ENCODE measurements around the gene REEP6. TPM values are rescaled to one million over a fixed set of nuclear protein-coding genes. Genes with fewer than 3 reads are reported as not detected.

The REEP6 gene
- polyA plus RNA-seq, 1 experiment = 0.84 TPM

- Histone ChIP-seq H3K27me3 (ENCODE audit: control insufficient read depth, insufficient read depth, low read length) (peaks cover 45% of the 10 kb centered on the region), H3K27ac (ENCODE audit: low read depth, low read length) (no peak overlapping the region), H3K4me3 (ENCODE audit: low read depth, low read length) (no peak overlapping the region), H3K9me3 (ENCODE audit: control insufficient read depth, insufficient read depth, low read length) (no peaks in the 10 kb centered on the region; the same call in 1 of the 2 replicates)
- ChIA-PET POLR2A (interaction anchor here (0.6 kb wide), 1 partner anchor 28 kb away, joined by 3 read pairs; no protein-coding TSS in a partner anchor), CTCF (interaction anchor here (0.6 to 1.1 kb wide), 3 partner anchors 194 to 354 kb away, joined by 3 to 7 read pairs (median 4); no protein-coding TSS in a partner anchor)
- no peak for TF ChIP-seq CTCF (IDR thresholded peaks at IDR 0.05; ENCODE audit: low read depth, low read length)
- DNase-seq (ENCODE audit: low read depth, low spot score) = no peak
These were observed 18.5 kb upstream of the REEP6 start for GRCh38 chr19:1472231-1473084.

GRCh38 chr19:1473085-1473851 is 17.7 kb upstream of the REEP6 start:
- peaks cover 39% of the 10 kb centered on the region for H3K27me3 ChIP-seq (ENCODE audit: control insufficient read depth, insufficient read depth, low read length)
- no peaks in the 10 kb centered on the region; the same call in 1 of the 2 replicates for H3K9me3 ChIP-seq (ENCODE audit: control insufficient read depth, insufficient read depth, low read length)
- no peak for TF ChIP-seq CTCF (IDR thresholded peaks at IDR 0.05; ENCODE audit: low read depth, low read length)
- no peak overlapping the region for H3K4me3 ChIP-seq (ENCODE audit: low read depth, low read length)
- H3K27ac ChIP-seq (ENCODE audit: low read depth, low read length) = no peak overlapping the region
- ChIA-PET POLR2A (no interaction called here), CTCF (no interaction called here)
- no peak for DNase-seq (ENCODE audit: low read depth, low spot score)

- Histone ChIP-seq H3K27ac (ENCODE audit: low read depth, low read length) (no peak overlapping the region), H3K4me3 (ENCODE audit: low read depth, low read length) (no peak overlapping the region), H3K27me3 (ENCODE audit: control insufficient read depth, insufficient read depth, low read length) (peaks cover 37% of the 10 kb centered on the region), H3K9me3 (ENCODE audit: control insufficient read depth, insufficient read depth, low read length) (no peaks in the 10 kb centered on the region; the same call in 1 of the 2 replicates)
- no peak for TF ChIP-seq CTCF (IDR thresholded peaks at IDR 0.05; ENCODE audit: low read depth, low read length)
- no peak for DNase-seq (ENCODE audit: low read depth, low spot score)
- CTCF ChIA-PET = no interaction called here
- POLR2A ChIA-PET = no interaction called here
These were observed 16.8 kb upstream of the REEP6 start for GRCh38 chr19:1474011-1474764.

- Histone ChIP-seq H3K9me3 (ENCODE audit: control insufficient read depth, insufficient read depth, low read length) (no peaks in the 10 kb centered on the region; the same call in 1 of the 2 replicates), H3K27ac (ENCODE audit: low read depth, low read length) (no peak overlapping the region), H3K27me3 (ENCODE audit: control insufficient read depth, insufficient read depth, low read length) (peaks cover 36% of the 10 kb centered on the region), H3K4me3 (ENCODE audit: low read depth, low read length) (no peak overlapping the region)
- CTCF ChIA-PET = interaction anchor here (0.6 kb wide), 1 partner anchor 177 kb away, joined by 3 read pairs; no protein-coding TSS in a partner anchor
- TF ChIP-seq CTCF (IDR thresholded peaks at IDR 0.05; ENCODE audit: low read depth, low read length) = no peak
- DNase-seq (ENCODE audit: low read depth, low spot score) = no peak
- POLR2A ChIA-PET = no interaction called here
These were observed 16.1 kb upstream of the REEP6 start for GRCh38 chr19:1474765-1475351.

Data from AG04450 (cell line).